ENCODE measurements around the gene ZSCAN5A. TPM values are rescaled to one million over a fixed set of nuclear protein-coding genes. Genes with fewer than 3 reads are reported as not detected.
A peak's percentile ranks its signal among the peaks of the same experiment; 100 is the strongest.

Gene ZSCAN5A
- total and polyA plus RNA-seq, 9 of the 15 experiments (the other 6 are each of a cell fraction or from before 2014, with no cell fraction given) = 5.8 to 15.3 (median 11.8) TPM

DNA sequence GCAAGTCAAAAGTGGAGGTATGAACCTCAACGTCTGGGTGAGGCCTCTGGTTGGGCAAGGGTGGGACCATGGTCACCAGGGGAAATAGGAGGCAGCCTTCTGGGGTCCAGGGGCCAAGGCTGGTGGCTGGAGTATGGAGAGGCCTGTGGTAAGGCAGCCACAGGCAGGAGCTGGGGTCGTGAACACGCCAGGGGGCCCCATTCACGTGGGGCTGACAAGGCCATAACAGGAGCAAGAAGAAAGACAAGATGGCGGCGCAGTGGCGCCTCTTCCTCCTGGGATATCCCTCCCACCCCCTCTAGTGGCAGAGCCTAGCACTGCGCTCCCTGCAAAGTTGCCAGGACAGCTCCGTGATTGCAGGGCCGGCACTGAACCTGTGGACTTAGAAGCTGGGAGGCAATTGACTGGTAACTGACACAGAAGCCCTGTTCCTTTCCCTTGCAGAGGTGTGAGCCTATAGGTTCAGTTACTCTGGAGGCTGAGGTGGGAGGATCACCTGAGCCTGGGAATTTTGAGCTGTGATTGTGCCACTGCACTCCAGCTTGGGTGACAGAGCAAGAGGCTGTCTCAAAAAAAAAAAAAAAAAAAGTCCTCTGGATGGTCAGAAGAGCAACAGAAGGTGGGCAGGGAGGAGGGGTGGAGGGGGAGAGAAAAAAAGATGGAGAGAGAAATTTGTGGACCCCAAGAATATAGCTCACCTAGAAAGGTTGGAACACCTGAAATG is 61.8 kb downstream of the ZSCAN5A start (continued):
- TF ChIP-seq PHF20 (IDR thresholded peaks at IDR 0.05; ENCODE audit: partially characterized antibody) (peak; percentile 60), TOE1 (IDR thresholded peaks at IDR 0.05; ENCODE audit: borderline replicate concordance) (no peak), TOE1 (CRISPR knock-in tag; IDR thresholded peaks at IDR 0.05; ENCODE audit: borderline replicate concordance, low read depth) (no peak), ZNF197 (CRISPR knock-in tag; IDR thresholded peaks at IDR 0.05; ENCODE audit: low read depth) (0 out of 2 replicates have a peak, but pooled peaks have one; percentile 68), ZNF140 (CRISPR knock-in tag; IDR thresholded peaks at IDR 0.05) (no peak), KAT2B (IDR thresholded peaks at IDR 0.05; ENCODE audit: low read depth, low read length) (no peak), ZNF121 (CRISPR knock-in tag; conservative IDR thresholded peaks at IDR 0.05) (no peak), POLR2G (IDR thresholded peaks at IDR 0.05; ENCODE audit: low read depth, low read length) (no peak), BCL6 (CRISPR knock-in tag; IDR thresholded peaks at IDR 0.05) (0 out of 2 replicates have a peak, but pooled peaks have one; percentile 50), ZNF175 (CRISPR knock-in tag; IDR thresholded peaks at IDR 0.05; ENCODE audit: low read depth) (peak; percentile 90), TAF7 (tag; IDR thresholded peaks at IDR 0.05) (no peak), ZNF165 (CRISPR knock-in tag; IDR thresholded peaks at IDR 0.05; ENCODE audit: borderline replicate concordance) (0 out of 2 replicates have a peak, but pooled peaks have one; percentile 73), RBBP5 (IDR thresholded peaks at IDR 0.05; ENCODE audit: borderline replicate concordance, insufficient read depth, low read length, poor library complexity, severe bottlenecking) (no peak), KLF1 (tag; IDR thresholded peaks at IDR 0.05) (no peak), SMARCC2 (IDR thresholded peaks at IDR 0.05; ENCODE audit: low read depth) (no peak), ZHX1 (conservative IDR thresholded peaks at IDR 0.05; ENCODE audit: low read length) (peak; percentile 77; the same call in 1 of the 2 replicates), STAG1 (CRISPR knock-in tag; IDR thresholded peaks at IDR 0.05; ENCODE audit: borderline replicate concordance) (peak; percentile 82; the same call in 1 of the 2 replicates), ZNF133 (CRISPR knock-in tag; IDR thresholded peaks at IDR 0.05) (no peak), YY1 (IDR thresholded peaks at IDR 0.05; ENCODE audit: borderline replicate concordance in 1 of 3, control insufficient read depth in 1 of 3, extremely low read depth in 1 of 3, insufficient read depth in 3 of 3, insufficient read length in 1 of 3, insufficient replicate concordance in 2 of 3, low read depth in 1 of 3, low read length in 2 of 3) (peak; percentile 85 to 99 (median 94))
- TF ChIP-seq, protein P1, sequence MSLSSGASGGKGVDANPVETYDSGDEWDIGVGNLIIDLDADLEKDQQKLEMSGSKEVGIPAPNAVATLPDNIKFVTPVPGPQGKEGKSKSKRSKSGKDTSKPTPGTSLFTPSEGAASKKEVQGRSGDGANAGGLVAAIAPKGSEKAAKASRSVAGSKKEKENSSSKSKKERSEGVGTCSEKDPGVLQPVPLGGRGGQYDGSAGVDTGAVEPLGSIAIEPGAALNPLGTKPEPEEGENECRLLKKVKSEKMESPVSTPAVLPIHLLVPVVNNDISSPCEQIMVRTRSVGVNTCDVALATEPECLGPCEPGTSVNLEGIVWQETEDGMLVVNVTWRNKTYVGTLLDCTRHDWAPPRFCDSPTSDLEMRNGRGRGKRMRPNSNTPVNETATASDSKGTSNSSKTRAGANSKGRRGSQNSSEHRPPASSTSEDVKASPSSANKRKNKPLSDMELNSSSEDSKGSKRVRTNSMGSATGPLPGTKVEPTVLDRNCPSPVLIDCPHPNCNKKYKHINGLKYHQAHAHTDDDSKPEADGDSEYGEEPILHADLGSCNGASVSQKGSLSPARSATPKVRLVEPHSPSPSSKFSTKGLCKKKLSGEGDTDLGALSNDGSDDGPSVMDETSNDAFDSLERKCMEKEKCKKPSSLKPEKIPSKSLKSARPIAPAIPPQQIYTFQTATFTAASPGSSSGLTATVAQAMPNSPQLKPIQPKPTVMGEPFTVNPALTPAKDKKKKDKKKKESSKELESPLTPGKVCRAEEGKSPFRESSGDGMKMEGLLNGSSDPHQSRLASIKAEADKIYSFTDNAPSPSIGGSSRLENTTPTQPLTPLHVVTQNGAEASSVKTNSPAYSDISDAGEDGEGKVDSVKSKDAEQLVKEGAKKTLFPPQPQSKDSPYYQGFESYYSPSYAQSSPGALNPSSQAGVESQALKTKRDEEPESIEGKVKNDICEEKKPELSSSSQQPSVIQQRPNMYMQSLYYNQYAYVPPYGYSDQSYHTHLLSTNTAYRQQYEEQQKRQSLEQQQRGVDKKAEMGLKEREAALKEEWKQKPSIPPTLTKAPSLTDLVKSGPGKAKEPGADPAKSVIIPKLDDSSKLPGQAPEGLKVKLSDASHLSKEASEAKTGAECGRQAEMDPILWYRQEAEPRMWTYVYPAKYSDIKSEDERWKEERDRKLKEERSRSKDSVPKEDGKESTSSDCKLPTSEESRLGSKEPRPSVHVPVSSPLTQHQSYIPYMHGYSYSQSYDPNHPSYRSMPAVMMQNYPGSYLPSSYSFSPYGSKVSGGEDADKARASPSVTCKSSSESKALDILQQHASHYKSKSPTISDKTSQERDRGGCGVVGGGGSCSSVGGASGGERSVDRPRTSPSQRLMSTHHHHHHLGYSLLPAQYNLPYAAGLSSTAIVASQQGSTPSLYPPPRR (CRISPR knock-in tag; IDR thresholded peaks at IDR 0.05; ENCODE audit: borderline replicate concordance) = no peak

All from K562 (cell line).